OCI-LY7 (cell line): ENCODE results near the gene C1QA. TPM values are rescaled to one million over a fixed set of nuclear protein-coding genes. Genes with fewer than 3 reads are reported as not detected.

Experiments
- BruUV-seq: library from RNA; stranded (reverse); fragments of 400-500 nt; replicated peaks from 2 replicates; lab custom pipeline; 2021; lab: Mats Ljungman, UMichigan
- CTCF ChIA-PET: fragments of 300-600 bp; sonication (Branson Sonifier 250); formaldehyde crosslinking; loops from one replicate; lab custom pipeline; 2022; ENCODE audit warnings: antibody characterized with exemption; ENCODE audit not compliant: unreplicated experiment; lab: Charles Lee
- POLR2A ChIA-PET: fragments of 300-600 bp; sonication (Branson Sonifier 250); formaldehyde crosslinking; loops from one replicate; lab custom pipeline; 2022; ENCODE audit warnings: antibody characterized with exemption; lab: Charles Lee
- DNase-seq: peaks from one replicate; pipeline ENCODE4 v3.0.0-alpha.2; 2015; ENCODE audit warnings: low spot score
- H2AFZ ChIP-seq: fragments of 200-600 bp; sonication (generic), shearing (Covaris generic); 2 replicates; pipeline ENCODE4 v1.6.1; 2014; ENCODE audit warnings: mild to moderate bottlenecking, antibody characterized with exemption, low read length, moderate library complexity
- H3K27ac ChIP-seq: fragments of 200-600 bp; sonication (generic); 2 replicates; pipeline ENCODE4 v1.5.1; 2014; ENCODE audit warnings: mixed run types, low read depth, mild to moderate bottlenecking, moderate library complexity, low read length, inconsistent platforms; ENCODE audit not compliant: poor library complexity, severe bottlenecking
- H3K36me3 ChIP-seq: fragments of 200-600 bp; sonication (generic); 2 replicates; pipeline ENCODE4 v1.6.1; 2014; ENCODE audit warnings: mild to moderate bottlenecking, antibody characterized with exemption, low read length, moderate library complexity, mixed read lengths; ENCODE audit not compliant: insufficient read depth
- H3K4me1 ChIP-seq: fragments of 200-600 bp; sonication (generic); 2 replicates; pipeline ENCODE4 v1.5.1; 2014; ENCODE audit warnings: mild to moderate bottlenecking, low read length; ENCODE audit not compliant: insufficient read depth, poor library complexity, severe bottlenecking
- H3K4me2 ChIP-seq: fragments of 200-600 bp; sonication (generic); 2 replicates; pipeline ENCODE4 v1.6.1; 2014; ENCODE audit warnings: mild to moderate bottlenecking, low read length
- H3K4me3 ChIP-seq: fragments of 200-600 bp; sonication (generic); 2 replicates; pipeline ENCODE4 v1.5.1; 2014; ENCODE audit warnings: mild to moderate bottlenecking, low read depth, low read length; ENCODE audit not compliant: poor library complexity, severe bottlenecking
- H3K79me2 ChIP-seq: fragments of 200-600 bp; sonication (generic); 2 replicates; pipeline ENCODE4 v1.6.1; 2016; ENCODE audit warnings: low read depth, mild to moderate bottlenecking, low read length, moderate library complexity, mixed read lengths; ENCODE audit not compliant: insufficient read depth
- H3K9me2 ChIP-seq: fragments of 200-600 bp; sonication (generic); 2 replicates; pipeline ENCODE4 v1.6.1; 2016; ENCODE audit warnings: mild to moderate bottlenecking, low read length, mixed read lengths; ENCODE audit not compliant: insufficient read depth
- H3K9me3 ChIP-seq: fragments of 200-600 bp; sonication (generic); 2 replicates; pipeline ENCODE4 v1.6.1; 2014; ENCODE audit warnings: mild to moderate bottlenecking, mixed run types, low read length, mixed read lengths
- H4K20me1 ChIP-seq: fragments of 200-600 bp; sonication (generic); 2 replicates; pipeline ENCODE4 v1.6.1; 2014; ENCODE audit warnings: mild to moderate bottlenecking, antibody characterized with exemption, low read length, moderate library complexity, mixed read lengths; ENCODE audit not compliant: insufficient read depth
- EZH2phosphoT487 ChIP-seq: fragments of 200-600 bp; sonication (generic); IDR thresholded peaks from 2 replicates; pipeline ENCODE4 v1.6.1; 2018; ENCODE audit warnings: low read depth, borderline replicate concordance, mild to moderate bottlenecking, mixed run types, antibody characterized with exemption, low read length, moderate library complexity, mixed read lengths
- intact Hi-C: fragments of 100-400 bp; cut with micrococcal nuclease; formaldehyde crosslinking; loops from one replicate; pipeline ENCODE4 v1.10.0; 2022; ENCODE audit not compliant: unreplicated experiment
- total RNA-seq, 2 experiments: library from RNA; depleted of rRNA in 1 of 2; stranded (reverse); fragments of >200 nt in 1 of 2; shearing (Covaris generic) in 1 of 2; gene quantifications; 2 replicates each; pipeline ENCODE4 v1.2.3, GENCODE V29; 2014 to 2022
- TF ChIP-seq, protein P1 (sequence below): fragments of 200-600 bp; sonication (generic); conservative IDR thresholded peaks from 2 replicates; pipeline ENCODE4 v1.5.1; 2014; ENCODE audit warnings: mild to moderate bottlenecking, antibody characterized with exemption, low read length, moderate library complexity, mixed read lengths

C1QA gene
- total RNA-seq, 2 experiments from 2014 or later: not detected

DNA sequence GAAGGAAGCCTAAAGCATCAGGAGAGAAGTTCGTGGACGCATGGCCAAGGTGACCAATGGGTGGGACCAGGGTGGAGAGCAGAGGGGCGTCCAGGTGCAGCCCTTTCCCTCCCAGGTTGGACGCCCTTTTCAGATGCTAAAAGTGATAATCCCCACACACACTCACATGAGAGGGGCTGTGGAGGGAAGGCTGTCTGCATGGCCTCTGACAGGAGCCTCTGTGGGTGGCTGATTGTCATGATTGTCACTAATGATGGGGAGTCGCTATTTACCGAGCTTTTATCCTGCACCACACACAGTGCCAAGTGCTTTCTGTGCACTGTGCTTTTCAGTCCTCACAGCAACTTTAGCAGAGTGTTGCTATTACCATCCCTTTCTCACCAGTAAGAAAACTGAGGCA, 27.1 kb upstream of the C1QA start:
- no peaks in the 10 kb centered on the region for H3K4me1 ChIP-seq
- TF ChIP-seq EZH2phosphoT487: no peak
- TF ChIP-seq, protein P1, sequence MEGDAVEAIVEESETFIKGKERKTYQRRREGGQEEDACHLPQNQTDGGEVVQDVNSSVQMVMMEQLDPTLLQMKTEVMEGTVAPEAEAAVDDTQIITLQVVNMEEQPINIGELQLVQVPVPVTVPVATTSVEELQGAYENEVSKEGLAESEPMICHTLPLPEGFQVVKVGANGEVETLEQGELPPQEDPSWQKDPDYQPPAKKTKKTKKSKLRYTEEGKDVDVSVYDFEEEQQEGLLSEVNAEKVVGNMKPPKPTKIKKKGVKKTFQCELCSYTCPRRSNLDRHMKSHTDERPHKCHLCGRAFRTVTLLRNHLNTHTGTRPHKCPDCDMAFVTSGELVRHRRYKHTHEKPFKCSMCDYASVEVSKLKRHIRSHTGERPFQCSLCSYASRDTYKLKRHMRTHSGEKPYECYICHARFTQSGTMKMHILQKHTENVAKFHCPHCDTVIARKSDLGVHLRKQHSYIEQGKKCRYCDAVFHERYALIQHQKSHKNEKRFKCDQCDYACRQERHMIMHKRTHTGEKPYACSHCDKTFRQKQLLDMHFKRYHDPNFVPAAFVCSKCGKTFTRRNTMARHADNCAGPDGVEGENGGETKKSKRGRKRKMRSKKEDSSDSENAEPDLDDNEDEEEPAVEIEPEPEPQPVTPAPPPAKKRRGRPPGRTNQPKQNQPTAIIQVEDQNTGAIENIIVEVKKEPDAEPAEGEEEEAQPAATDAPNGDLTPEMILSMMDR: no peak
- no peak overlapping the region for H3K27ac ChIP-seq
- H3K4me3 ChIP-seq: no peak overlapping the region
- no peaks in the 10 kb centered on the region for H3K9me3 ChIP-seq
- no TSS peak for BruUV-seq
- H4K20me1 ChIP-seq: no peaks in the 10 kb centered on the region
- ChIA-PET POLR2A (no interaction called here), CTCF (no interaction called here)
- no peak overlapping the region for H3K4me2 ChIP-seq
- no peaks in the 10 kb centered on the region for H3K36me3 ChIP-seq
- no peak for DNase-seq
- H3K79me2 ChIP-seq: no peaks in the 10 kb centered on the region
- H2AFZ ChIP-seq: no peak overlapping the region
- intact Hi-C loops: no loop called here
- H3K9me2 ChIP-seq: no peaks in the 10 kb centered on the region

DNA sequence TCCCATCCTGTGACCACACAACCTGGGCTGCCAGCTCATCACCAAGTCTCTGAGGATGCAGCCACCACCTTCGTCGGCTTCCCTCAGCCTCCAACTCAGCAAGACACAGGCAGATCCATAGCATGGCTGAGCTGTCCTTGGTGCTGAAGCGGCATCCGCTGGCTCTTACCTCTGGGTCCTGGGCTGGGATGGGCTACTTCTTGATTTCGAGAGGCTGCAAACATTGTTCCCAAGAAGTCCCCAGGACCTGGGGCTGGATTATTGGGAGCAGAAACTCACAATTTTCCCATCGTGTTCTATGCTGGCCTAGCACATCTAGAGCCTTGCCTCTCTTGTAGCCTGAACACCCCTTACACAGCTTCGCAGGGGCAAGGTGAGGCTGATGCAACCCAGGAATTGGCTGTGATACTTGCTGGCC, 24.9 kb upstream of the C1QA start:
- H3K9me3 ChIP-seq: no peaks in the 10 kb centered on the region
- H3K36me3 ChIP-seq: no peaks in the 10 kb centered on the region
- H3K4me3 ChIP-seq: no peak overlapping the region
- no peak overlapping the region for H3K4me2 ChIP-seq
- CTCF ChIA-PET: no interaction called here
- no peak overlapping the region for H3K27ac ChIP-seq
- POLR2A ChIA-PET: no interaction called here
- no peaks in the 10 kb centered on the region for H3K79me2 ChIP-seq
- peak; percentile 33 for DNase-seq
- intact Hi-C loops: no loop called here
- H4K20me1 ChIP-seq: no peaks in the 10 kb centered on the region
- TF ChIP-seq, protein P1: no peak
- TF ChIP-seq EZH2phosphoT487: no peak
- no peak overlapping the region for H2AFZ ChIP-seq
- no peaks in the 10 kb centered on the region for H3K4me1 ChIP-seq
- BruUV-seq: no TSS peak
- H3K9me2 ChIP-seq: no peaks in the 10 kb centered on the region

DNA sequence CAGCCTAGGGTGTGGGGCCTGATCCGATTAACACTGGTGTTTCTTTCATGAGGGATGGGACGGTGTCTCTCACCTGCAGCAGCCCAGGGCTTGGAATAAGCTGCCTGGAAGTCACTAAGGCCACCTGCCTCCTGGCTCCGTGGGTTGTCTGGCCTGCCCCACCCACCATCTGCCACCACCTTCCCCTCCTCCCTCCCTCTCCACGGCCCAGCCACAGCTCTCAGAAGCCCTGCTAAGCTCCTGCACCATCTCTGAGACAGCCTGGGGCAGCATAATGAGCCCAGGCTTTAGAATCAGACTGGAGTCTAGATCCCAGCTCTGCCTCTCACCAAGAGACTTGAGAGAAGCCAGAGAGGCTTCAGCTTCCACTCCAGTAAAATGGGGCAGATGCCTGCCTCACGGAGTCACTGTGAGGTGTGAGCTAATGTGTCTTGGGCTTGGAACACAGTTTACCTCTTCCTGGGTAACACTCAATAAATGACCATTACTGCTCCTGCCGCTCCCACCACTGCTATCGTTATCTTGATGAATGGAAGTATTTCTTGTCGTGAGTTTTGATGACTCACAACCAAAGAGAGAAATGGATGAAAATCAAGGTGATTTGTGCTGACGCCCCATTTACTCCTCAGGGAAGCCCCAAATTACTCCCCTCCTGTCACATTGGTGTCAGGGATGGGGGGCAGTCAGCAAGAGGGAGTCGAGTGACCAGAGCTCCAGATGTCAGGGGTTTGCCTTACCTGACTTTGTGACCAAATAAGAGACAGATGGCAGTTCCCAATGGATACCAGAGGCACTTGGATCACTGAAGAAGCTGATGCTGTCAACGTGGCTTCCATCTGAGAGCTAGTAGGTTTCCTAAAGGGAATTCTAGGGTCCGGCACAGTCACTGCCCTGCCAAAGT, 23.5 kb upstream of the C1QA start:
- Histone ChIP-seq H3K4me2 (no peak overlapping the region), H3K9me2 (no peaks in the 10 kb centered on the region), H4K20me1 (no peaks in the 10 kb centered on the region), H3K4me3 (no peak overlapping the region), H3K9me3 (no peaks in the 10 kb centered on the region), H3K4me1 (no peaks in the 10 kb centered on the region), H3K27ac (no peak overlapping the region), H3K79me2 (no peaks in the 10 kb centered on the region), H3K36me3 (no peaks in the 10 kb centered on the region), H2AFZ (no peak overlapping the region)
- POLR2A ChIA-PET: no interaction called here
- CTCF ChIA-PET: no interaction called here
- TF ChIP-seq EZH2phosphoT487: no peak
- TF ChIP-seq, protein P1: no peak
- BruUV-seq: no TSS peak
- DNase-seq: no peak
- intact Hi-C loops: no loop called here
